ENCODE results near the gene BSCL2. TPM values are rescaled to one million over a fixed set of nuclear protein-coding genes. Genes with fewer than 3 reads are reported as not detected.

The BSCL2 gene
- total RNA-seq, result 100 to 1,000 TPM; 148 to 187 TPM

DNA sequence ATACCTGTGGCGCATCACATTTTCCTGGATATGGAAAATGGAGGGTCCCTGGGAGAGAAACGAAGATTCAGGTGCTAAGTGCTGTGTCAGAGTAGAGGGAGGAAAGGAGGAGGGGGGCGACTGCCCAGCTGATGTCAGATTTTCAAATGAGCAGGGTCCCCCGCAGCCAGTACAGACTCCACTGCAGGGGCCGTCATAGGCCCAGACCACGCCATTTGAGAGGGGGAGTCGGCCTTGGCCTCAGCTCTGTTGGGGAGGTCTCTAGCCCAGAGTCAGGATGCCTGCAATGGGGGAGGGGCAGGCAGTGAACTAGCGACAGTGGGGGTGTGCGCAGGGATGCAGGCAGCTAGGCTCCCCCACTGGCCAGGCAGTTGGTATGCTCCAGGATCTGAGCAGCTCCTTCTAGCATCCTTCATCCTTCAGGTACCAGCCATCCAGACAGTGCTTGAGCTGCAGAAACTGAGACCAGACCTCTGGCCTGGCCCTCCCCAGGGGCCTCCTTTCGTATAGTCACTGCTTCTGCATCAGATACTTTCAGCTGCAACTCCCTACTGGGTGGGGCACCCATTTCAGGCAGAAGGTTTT, at the start of gene BSCL2, which contains the start of gene GNG3:
Gene BSCL2, minus strand, starts transcription at position 148 of the 585 bp plus-strand sequence. CDS start 229 bp downstream, outside the sequence.
Gene GNG3, plus strand, starts transcription at position 400 of the 585 bp plus-strand sequence. CDS start 620 bp downstream, outside the sequence.
- TF ChIP-seq POLR2AphosphoS5 (IDR thresholded peaks at IDR 0.05), result no peak
- TF ChIP-seq, protein P1, sequence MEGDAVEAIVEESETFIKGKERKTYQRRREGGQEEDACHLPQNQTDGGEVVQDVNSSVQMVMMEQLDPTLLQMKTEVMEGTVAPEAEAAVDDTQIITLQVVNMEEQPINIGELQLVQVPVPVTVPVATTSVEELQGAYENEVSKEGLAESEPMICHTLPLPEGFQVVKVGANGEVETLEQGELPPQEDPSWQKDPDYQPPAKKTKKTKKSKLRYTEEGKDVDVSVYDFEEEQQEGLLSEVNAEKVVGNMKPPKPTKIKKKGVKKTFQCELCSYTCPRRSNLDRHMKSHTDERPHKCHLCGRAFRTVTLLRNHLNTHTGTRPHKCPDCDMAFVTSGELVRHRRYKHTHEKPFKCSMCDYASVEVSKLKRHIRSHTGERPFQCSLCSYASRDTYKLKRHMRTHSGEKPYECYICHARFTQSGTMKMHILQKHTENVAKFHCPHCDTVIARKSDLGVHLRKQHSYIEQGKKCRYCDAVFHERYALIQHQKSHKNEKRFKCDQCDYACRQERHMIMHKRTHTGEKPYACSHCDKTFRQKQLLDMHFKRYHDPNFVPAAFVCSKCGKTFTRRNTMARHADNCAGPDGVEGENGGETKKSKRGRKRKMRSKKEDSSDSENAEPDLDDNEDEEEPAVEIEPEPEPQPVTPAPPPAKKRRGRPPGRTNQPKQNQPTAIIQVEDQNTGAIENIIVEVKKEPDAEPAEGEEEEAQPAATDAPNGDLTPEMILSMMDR (IDR thresholded peaks at IDR 0.05), result no peak
- no peak for TF ChIP-seq POLR2A (IDR thresholded peaks at IDR 0.05)
- no peak for DNase-seq (ENCODE audit: low spot score)
- Histone ChIP-seq H3K27ac (peak within 1 kb of the TSS; percentile 94 to 96), H3K27me3 (replicated peaks; ENCODE audit: insufficient read depth) (no peaks in the 10 kb centered on the region), H3K36me3 (no peaks in the 10 kb centered on the region), H3K4me3 (peak within 1 kb of the TSS; percentile 65 to 68), H3K4me1 (replicated peaks) (peaks cover 14% of the 10 kb centered on the region), H3K9me3 (no peaks in the 10 kb centered on the region)
- 89% methylated on average over 9 of the region's 10 CpGs for WGBS
- intact Hi-C loops (cut with DNase I), result loop anchor here (5.0 kb wide), 1 partner anchor 105 kb away; the partner anchor contains the start of gene MTA2

DNA sequence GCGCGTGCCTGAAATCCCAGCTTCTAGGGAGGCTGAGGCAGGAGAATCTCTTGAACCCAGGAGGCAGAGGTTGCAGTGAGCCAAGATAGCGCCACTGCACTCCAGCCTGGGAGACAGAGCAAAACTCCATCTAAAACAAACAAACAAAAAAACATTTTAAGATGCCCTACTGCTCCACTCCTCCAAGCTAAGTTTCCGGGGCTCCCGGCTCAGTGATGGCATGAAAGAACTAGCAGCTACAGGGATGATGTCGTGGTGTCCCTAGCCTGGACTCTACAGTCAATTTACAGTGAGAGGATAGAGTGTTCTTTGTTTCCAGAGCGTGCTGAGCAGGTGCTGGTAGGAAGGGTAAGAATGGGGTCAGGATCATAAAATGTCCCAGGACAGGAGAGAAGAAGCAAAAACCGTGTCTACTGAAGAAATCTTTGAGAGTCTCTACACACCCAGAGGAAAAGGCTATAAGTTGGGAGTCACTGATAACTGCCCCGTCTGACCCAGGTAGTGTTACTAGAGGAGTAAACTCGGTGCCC, 47.9 kb upstream of the BSCL2 start:
- TF ChIP-seq, protein P1 (IDR thresholded peaks at IDR 0.05), result no peak
- no peak for TF ChIP-seq POLR2AphosphoS5 (IDR thresholded peaks at IDR 0.05)
- Histone ChIP-seq H3K4me3 (no peak overlapping the region), H3K9me3 (no peaks in the 10 kb centered on the region), H3K27ac (no peak overlapping the region), H3K4me1 (replicated peaks) (no peaks in the 10 kb centered on the region), H3K27me3 (replicated peaks; ENCODE audit: insufficient read depth) (no peaks in the 10 kb centered on the region), H3K36me3 (no peaks in the 10 kb centered on the region)
- intact Hi-C loops (cut with DNase I), result no loop called here
- 65% methylated on average over 10 of the region's 10 CpGs for WGBS
- DNase-seq (ENCODE audit: low spot score), result no peak

- H3K36me3 ChIP-seq, result no peaks in the 10 kb centered on the region
- H3K27me3 ChIP-seq (replicated peaks; ENCODE audit: insufficient read depth), result no peaks in the 10 kb centered on the region
- H3K4me1 ChIP-seq (replicated peaks), result no peaks in the 10 kb centered on the region
- peak within 1 kb of the TSS; percentile 91 for H3K27ac ChIP-seq
- TF ChIP-seq, protein P1 (IDR thresholded peaks at IDR 0.05), result peak in 2 of 4 experiments; percentile 20 to 42
- TF ChIP-seq POLR2A (IDR thresholded peaks at IDR 0.05) (peak; percentile 63), POLR2AphosphoS5 (IDR thresholded peaks at IDR 0.05) (peak; percentile 94)
- peak within 1 kb of the TSS; percentile 62 to 66 for H3K4me3 ChIP-seq
- no peaks in the 10 kb centered on the region for H3K9me3 ChIP-seq
- under 1% methylated on average over 47 of the region's 47 CpGs for WGBS
- peak; percentile 99 for DNase-seq (ENCODE audit: low spot score)
- intact Hi-C loops (cut with DNase I), result no loop called here
These were observed 46.7 kb upstream of the BSCL2 start, which contains the start of gene ZBTB3 for GRCh38 chr11:62753736-62754603. ZBTB3 (minus strand) TSS chr11:62754160; CDS start chr11:62753664, 496 bp downstream.

GRCh38 chr11:62752994-62753735, 45.9 kb upstream of the BSCL2 start:
- DNase-seq (ENCODE audit: low spot score), result no peak
- intact Hi-C loops (cut with DNase I), result no loop called here
- Histone ChIP-seq H3K4me3 (peak overlapping the region; percentile 62 to 66), H3K4me1 (replicated peaks) (no peaks in the 10 kb centered on the region), H3K27me3 (replicated peaks; ENCODE audit: insufficient read depth) (no peaks in the 10 kb centered on the region), H3K27ac (peak overlapping the region; percentile 91), H3K36me3 (no peaks in the 10 kb centered on the region), H3K9me3 (no peaks in the 10 kb centered on the region)
- 83% methylated on average over 15 of the region's 15 CpGs for WGBS
- TF ChIP-seq, protein P1 (IDR thresholded peaks at IDR 0.05), result no peak
- TF ChIP-seq POLR2A (IDR thresholded peaks at IDR 0.05) (no peak), POLR2AphosphoS5 (IDR thresholded peaks at IDR 0.05) (no peak)

Measured in prostate gland (tissue), 2 donors.